HEK293T (cell line): ENCODE results near the gene FAM120C.

Experiments
- ELF4 ChIP-seq: fragments of 450-650 bp; IDR thresholded peaks from 2 replicates; pipeline ENCODE4 v1.6.1; 2017; ENCODE audit warnings: antibody characterized with exemption
- FOXK2 ChIP-seq: fragments of 450-650 bp; IDR thresholded peaks from 2 replicates; pipeline ENCODE4 v1.6.1; 2016; ENCODE audit warnings: mild to moderate bottlenecking
- FOXM1 ChIP-seq: fragments of 450-650 bp; IDR thresholded peaks from 2 replicates; pipeline ENCODE4 v1.6.1; 2017; ENCODE audit warnings: mild to moderate bottlenecking, borderline replicate concordance
- L3MBTL2 ChIP-seq: fragments of 450-650 bp; conservative IDR thresholded peaks from 2 replicates; pipeline ENCODE4 v1.6.1; 2016; ENCODE audit warnings: mild to moderate bottlenecking
- LEF1 ChIP-seq: fragments of 450-650 bp; IDR thresholded peaks from 2 replicates; pipeline ENCODE4 v1.6.1; 2017; ENCODE audit warnings: mild to moderate bottlenecking, borderline replicate concordance
- PKNOX1 ChIP-seq: fragments of 450-650 bp; IDR thresholded peaks from 2 replicates; pipeline ENCODE4 v1.6.1; 2016
- SUZ12 ChIP-seq: fragments of 450-650 bp; IDR thresholded peaks from 2 replicates; pipeline ENCODE4 v1.6.1; 2016; ENCODE audit warnings: mild to moderate bottlenecking
- TARDBP ChIP-seq: fragments of 450-650 bp; IDR thresholded peaks from 2 replicates; pipeline ENCODE4 v1.6.1; 2016
- ZNF384 ChIP-seq: fragments of 450-650 bp; IDR thresholded peaks from 2 replicates; pipeline ENCODE4 v1.6.1; 2016

GRCh38 chrX:54085666-54086065, 97.4 kb downstream of the FAM120C start:
- TF ChIP-seq PKNOX1 (no peak), ZNF384 (no peak), FOXK2 (no peak), FOXM1 (no peak), ELF4 (no peak), LEF1 (no peak), TARDBP (no peak), L3MBTL2 (no peak), SUZ12 (no peak)
